WTC11 (cell line): ENCODE data around the gene SSTR5. TPM values are rescaled to one million over a fixed set of nuclear protein-coding genes. Genes with fewer than 3 reads are reported as not detected.

ENCODE experiments used
- ATAC-seq: fragments of 200-7000 bp; cut with Tn5 transposase; 2 replicates; pipeline ENCODE4 v1.10.0; 2021; ENCODE audit warnings: mild to moderate bottlenecking, moderate library complexity
- CTCF ChIA-PET: fragments of 300-600 bp; sonication (Branson Sonifier 250); formaldehyde crosslinking; loops from one replicate; lab custom pipeline; 2021; ENCODE audit warnings: antibody characterized with exemption; lab: Charles Lee
- POLR2A ChIA-PET: fragments of 350-600 bp; sonication (Branson Sonifier 250); formaldehyde crosslinking; loops from one replicate; lab custom pipeline; 2021; ENCODE audit warnings: antibody characterized with exemption; lab: Charles Lee
- DNase-seq: peaks from one replicate; pipeline ENCODE4 v3.0.0; 2021; ENCODE audit warnings: low spot score
- H3K27ac Mint-ChIP-seq: 2 replicates; pipeline ENCODE4 v1.8.0; 2021; ENCODE audit warnings: mixed read lengths
- H3K27me3 Mint-ChIP-seq: 2 replicates; pipeline ENCODE4 v1.8.0; 2021; ENCODE audit warnings: low read depth, mild to moderate bottlenecking, moderate library complexity, mixed read lengths
- H3K36me3 Mint-ChIP-seq: 2 replicates; pipeline ENCODE4 v1.8.0; 2021; ENCODE audit warnings: mixed read lengths
- H3K4me1 Mint-ChIP-seq: 2 replicates; pipeline ENCODE4 v1.8.0; 2022; ENCODE audit warnings: mixed read lengths
- H3K4me3 Mint-ChIP-seq: 2 replicates; pipeline ENCODE4 v1.8.0; 2021; ENCODE audit warnings: mild to moderate bottlenecking, moderate library complexity, mixed read lengths
- H3K9me3 Mint-ChIP-seq: 2 replicates; pipeline ENCODE4 v1.8.0; 2021; ENCODE audit warnings: mixed read lengths
- AR ChIP-seq: fragments of 250-450 bp; sonication (Bioruptor Pico); IDR thresholded peaks from 2 replicates; pipeline ENCODE4 v1.9.0; 2021; ENCODE audit warnings: mild to moderate bottlenecking
- CTCF ChIP-seq: fragments of 200-600 bp; IDR thresholded peaks from 2 replicates; pipeline ENCODE4 v1.8.0; 2022; ENCODE audit warnings: antibody characterized with exemption
- FOXK1 ChIP-seq: sonication (generic); formaldehyde crosslinking; IDR thresholded peaks from 2 replicates; pipeline ENCODE4 v1.8.0; 2022; ENCODE audit warnings: mild to moderate bottlenecking, moderate library complexity, missing genetic modification reagents
- FOXP4 ChIP-seq: sonication (generic); formaldehyde crosslinking; IDR thresholded peaks from 2 replicates; pipeline ENCODE4 v1.8.0; 2022; ENCODE audit warnings: mild to moderate bottlenecking, missing genetic modification reagents
- KAT7 ChIP-seq: sonication (generic); formaldehyde crosslinking; IDR thresholded peaks from 2 replicates; pipeline ENCODE4 v1.8.1; 2023; ENCODE audit warnings: missing genetic modification reagents, mild to moderate bottlenecking, borderline replicate concordance
- MXD4 ChIP-seq: fragments of 250-450 bp; sonication (Bioruptor Pico); IDR thresholded peaks from 2 replicates; pipeline ENCODE4 v1.8.0; 2021; ENCODE audit warnings: mild to moderate bottlenecking, moderate library complexity, borderline replicate concordance
- SMAD3 ChIP-seq: sonication (generic); formaldehyde crosslinking; IDR thresholded peaks from 2 replicates; pipeline ENCODE4 v1.8.0; 2022; ENCODE audit warnings: missing genetic modification reagents, mild to moderate bottlenecking, borderline replicate concordance
- TEAD1 ChIP-seq: sonication (generic); formaldehyde crosslinking; IDR thresholded peaks from 2 replicates; pipeline ENCODE4 v1.8.0; 2022; ENCODE audit warnings: mild to moderate bottlenecking, missing genetic modification reagents
- ZNF138 ChIP-seq: sonication (generic); formaldehyde crosslinking; conservative IDR thresholded peaks from 2 replicates; pipeline ENCODE4 v1.8.1; 2022; ENCODE audit warnings: mild to moderate bottlenecking, moderate library complexity, missing genetic modification reagents
- ZNF425 ChIP-seq: fragments of 250-450 bp; sonication (Bioruptor Pico); conservative IDR thresholded peaks from 2 replicates; pipeline ENCODE4 v1.9.0; 2021; ENCODE audit warnings: mild to moderate bottlenecking
- ZNF512 ChIP-seq: sonication (generic); formaldehyde crosslinking; IDR thresholded peaks from 2 replicates; pipeline ENCODE4 v1.8.1; 2022; ENCODE audit warnings: missing genetic modification reagents, borderline replicate concordance
- ZNF532 ChIP-seq: fragments of 250-450 bp; sonication (Bioruptor Pico); IDR thresholded peaks from 2 replicates; pipeline ENCODE4 v1.9.0; 2021; ENCODE audit warnings: mild to moderate bottlenecking, borderline replicate concordance
- ZSCAN18 ChIP-seq: fragments of 250-450 bp; sonication (Bioruptor Pico); IDR thresholded peaks from 2 replicates; pipeline ENCODE4 v2.1.2; 2022; ENCODE audit warnings: mild to moderate bottlenecking, moderate library complexity
- total RNA-seq: library from RNA; stranded (reverse); gene quantifications from 3 replicates; pipeline ENCODE4 v1.2.3, GENCODE V29; 2021

The SSTR5 gene
- total RNA-seq, 1 experiment from 2014 or later, result 0.61 TPM

- Mint-ChIP-seq H3K9me3 (peaks cover 6% of the 10 kb centered on the region), H3K27me3 (peaks cover 5% of the 10 kb centered on the region), H3K27ac (no peak overlapping the region), H3K4me1 (no peaks in the 10 kb centered on the region), H3K4me3 (no peak overlapping the region), H3K36me3 (peaks cover 4% of the 10 kb centered on the region; the same call in 1 of the 2 replicates)
- CTCF ChIA-PET, result interaction anchor here (0.6 to 5.2 kb wide), 18 partner anchors 16 to 949 kb away, joined by 3 to 97 read pairs (median 4); partner anchors contain the start of genes SOX8 and SSTR5
- ATAC-seq (peak; percentile 87), DNase-seq (peak; percentile 88)
- TF ChIP-seq CTCF (peak; percentile 73), SMAD3 (CRISPR knock-in tag) (no peak)
- POLR2A ChIA-PET, result no interaction called here
Observed at GRCh38 chr16:1054660-1055556, 17.6 kb upstream of the SSTR5 start.

- H3K9me3 Mint-ChIP-seq, result peaks cover 6% of the 10 kb centered on the region
- no peak overlapping the region for H3K4me3 Mint-ChIP-seq
- DNase-seq (no peak), ATAC-seq (no peak)
- peaks cover 4% of the 10 kb centered on the region; the same call in 1 of the 2 replicates for H3K36me3 Mint-ChIP-seq
- H3K27ac Mint-ChIP-seq, result no peak overlapping the region
- peaks cover 5% of the 10 kb centered on the region for H3K27me3 Mint-ChIP-seq
- CTCF ChIA-PET, result interaction anchor here (0.8 to 5.2 kb wide), 13 partner anchors 15 to 242 kb away, joined by 3 to 97 read pairs (median 4); partner anchors contain the start of gene SSTR5
- POLR2A ChIA-PET, result no interaction called here
- no peaks in the 10 kb centered on the region for H3K4me1 Mint-ChIP-seq
- no peak for TF ChIP-seq ZNF512 (CRISPR knock-in tag)
- no peak for TF ChIP-seq FOXK1
- TF ChIP-seq AR (CRISPR knock-in tag), result no peak
- no peak for TF ChIP-seq FOXP4 (CRISPR knock-in tag)
- no peak for TF ChIP-seq KAT7 (CRISPR knock-in tag)
- no peak for TF ChIP-seq ZSCAN18 (CRISPR knock-in tag)
- TF ChIP-seq ZNF532 (CRISPR knock-in tag), result no peak
- no peak for TF ChIP-seq ZNF138
- TF ChIP-seq TEAD1 (CRISPR knock-in tag), result no peak
- no peak for TF ChIP-seq MXD4 (CRISPR knock-in tag)
- no peak for TF ChIP-seq ZNF425
Observed at GRCh38 chr16:1055557-1055924, 17.0 kb upstream of the SSTR5 start.
